CD4-positive, alpha-beta T cell treated with Interleukin-15 for 1 hour (primary cell): ENCODE results near the gene SH3BP5.

Experiments used
- DNase-seq: peaks from one replicate; pipeline ENCODE4 v3.0.0-alpha.2; 2020

Gene SH3BP5

DNA sequence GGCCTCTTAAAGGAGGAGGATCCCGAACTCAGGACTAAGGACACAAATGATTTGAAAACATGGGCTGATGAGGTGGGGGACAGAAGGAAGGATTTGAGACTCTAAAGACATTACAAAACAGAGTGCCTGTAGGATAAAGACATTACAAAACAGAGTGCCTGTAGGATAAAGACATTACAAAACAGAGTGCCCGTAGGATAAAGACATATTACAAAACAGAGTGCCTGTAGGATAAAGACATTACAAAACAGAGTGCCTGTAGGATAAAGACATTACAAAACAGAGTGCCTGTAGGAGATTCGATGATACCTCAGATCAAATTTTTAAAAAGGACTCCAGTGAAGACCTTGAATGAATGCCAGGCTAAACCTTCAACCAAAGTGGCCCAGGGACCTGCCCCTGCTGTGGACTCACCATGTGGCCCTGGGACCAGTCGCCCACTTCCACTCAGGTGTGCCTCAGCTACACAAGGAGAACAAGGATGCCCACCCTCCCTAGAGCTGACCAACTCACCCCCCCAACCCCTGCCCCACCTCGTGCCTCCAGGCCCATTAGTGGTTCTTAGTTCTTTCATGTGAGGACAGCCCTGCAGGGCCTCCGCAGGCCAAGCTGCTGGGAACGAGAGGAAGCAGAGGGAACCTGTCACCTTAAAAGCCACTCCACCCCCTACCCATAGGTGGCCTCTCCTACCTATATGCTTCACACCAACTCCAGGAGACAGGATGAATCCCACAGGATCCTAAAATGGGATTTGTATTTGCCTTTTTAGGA lies 59.8 kb downstream of the SH3BP5 start:
- DNase-seq, result no peak

DNA sequence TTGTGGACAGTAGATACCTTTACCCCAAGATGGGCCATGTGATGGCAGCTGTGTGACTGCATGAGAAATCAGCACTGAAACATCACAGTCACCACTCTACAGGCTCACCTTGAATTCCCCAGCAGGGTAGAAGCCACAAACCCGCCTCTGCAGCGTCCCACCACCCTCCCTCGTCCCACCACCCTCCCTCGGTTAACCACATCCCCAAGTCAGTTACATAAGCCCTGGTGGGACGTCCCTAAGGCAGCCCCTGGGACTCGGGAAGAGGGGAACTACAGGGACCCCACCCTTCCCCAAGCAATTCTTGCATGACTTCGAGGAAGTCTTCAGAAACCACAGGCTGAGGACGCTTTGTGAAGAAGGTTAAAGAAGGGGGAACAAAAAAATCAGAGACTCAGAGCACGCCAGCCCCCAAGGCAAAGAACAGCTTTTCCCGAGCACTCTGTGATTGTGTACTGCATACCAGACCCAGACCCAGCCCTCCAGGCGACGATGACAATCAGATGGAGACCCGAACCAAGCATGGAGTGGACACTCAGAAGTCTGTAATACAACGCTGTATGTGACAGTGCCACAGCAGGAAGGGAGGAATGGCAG lies 60.5 kb downstream of the SH3BP5 start:
- DNase-seq, result peak; percentile 94

DNA sequence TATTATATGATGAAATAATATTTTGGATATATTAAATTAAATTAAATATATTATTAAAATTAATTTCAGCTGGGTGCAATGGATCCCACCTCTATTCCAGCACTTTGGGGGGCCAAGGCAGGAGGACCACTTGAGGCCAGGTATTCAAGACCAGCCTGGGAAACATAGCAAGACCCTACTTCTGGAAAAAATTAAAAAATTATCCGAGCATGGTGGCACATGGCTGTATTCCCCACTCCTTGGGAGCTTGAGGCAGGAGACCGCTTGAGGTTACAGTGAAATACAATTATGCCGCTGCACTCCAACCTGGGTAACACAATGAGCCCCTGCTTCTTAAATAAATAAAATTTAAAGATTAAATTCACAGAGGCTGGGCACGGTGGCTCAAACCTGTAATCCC lies 61.4 kb downstream of the SH3BP5 start:
- DNase-seq, result no peak

- DNase-seq, result peak; percentile 92
Observed at GRCh38 chr3:15269091-15269989, 63.0 kb downstream of the SH3BP5 start.

DNA sequence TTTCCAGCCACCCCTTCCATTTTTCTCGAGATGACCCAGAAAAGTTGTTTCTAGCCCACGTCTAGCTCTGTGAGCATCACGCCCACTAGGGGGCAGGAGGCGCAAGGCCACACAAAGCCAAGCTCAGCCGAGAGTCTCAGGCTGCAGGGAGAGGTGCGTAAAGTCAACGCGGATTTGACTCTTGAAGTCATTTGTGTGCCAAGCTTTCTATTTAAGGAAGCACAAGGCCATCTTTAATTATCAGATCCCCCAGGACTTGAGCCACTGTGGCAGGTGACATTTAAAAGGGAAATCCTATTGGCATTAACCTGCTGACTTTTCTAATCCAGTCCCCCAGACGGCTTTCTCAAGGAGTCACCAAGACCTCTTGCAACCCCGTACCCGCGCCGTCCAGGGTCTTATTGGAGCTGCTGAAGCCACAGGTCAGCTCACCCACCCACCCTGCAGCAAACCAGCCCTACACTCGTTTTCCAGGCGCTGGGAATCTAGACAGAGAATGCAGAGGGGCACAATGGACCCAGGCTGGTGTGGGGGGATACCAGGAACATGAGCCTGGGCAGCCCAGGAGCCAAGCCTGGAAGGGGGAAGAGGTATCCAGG lies 64.3 kb downstream of the SH3BP5 start:
- peak; percentile 84 for DNase-seq

- DNase-seq, result no peak
Observed at GRCh38 chr3:15267502-15267901, 64.9 kb downstream of the SH3BP5 start.

GRCh38 chr3:15266510-15267376 lies 65.6 kb downstream of the SH3BP5 start:
- no peak for DNase-seq

- no peak for DNase-seq
Observed at GRCh38 chr3:15265655-15266509, 66.5 kb downstream of the SH3BP5 start.

- no peak for DNase-seq
Observed at GRCh38 chr3:15264486-15264885, 67.9 kb downstream of the SH3BP5 start.

- no peak for DNase-seq
Observed at GRCh38 chr3:15263926-15264325, 68.5 kb downstream of the SH3BP5 start.

DNA sequence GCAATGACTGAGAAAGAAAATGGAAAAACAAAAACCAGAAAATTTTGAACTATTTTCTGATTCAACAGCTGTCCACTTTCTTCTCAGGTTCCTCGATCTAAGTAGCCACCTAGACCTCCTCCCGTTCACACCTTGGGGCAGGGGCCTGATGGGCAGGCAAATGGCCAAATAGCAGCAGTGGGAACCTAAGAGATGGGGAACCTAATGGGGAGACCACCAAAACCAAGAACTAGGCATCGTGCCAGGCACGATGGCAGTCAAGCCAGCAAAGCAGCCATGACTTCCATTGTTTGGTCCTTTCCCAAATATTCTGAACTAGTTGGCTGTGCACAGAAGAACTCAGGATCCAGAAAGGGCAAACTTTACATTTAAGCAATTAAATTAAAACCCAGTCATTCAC lies 69.3 kb downstream of the SH3BP5 start:
- no peak for DNase-seq

- no peak for DNase-seq
Observed at GRCh38 chr3:15262021-15262420, 70.4 kb downstream of the SH3BP5 start.

- no peak for DNase-seq
Observed at GRCh38 chr3:15261274-15261673, 71.1 kb downstream of the SH3BP5 start.

- DNase-seq, result no peak
Observed at GRCh38 chr3:15260531-15260930, 71.9 kb downstream of the SH3BP5 start.

GRCh38 chr3:15258720-15259119 lies 73.7 kb downstream of the SH3BP5 start:
- DNase-seq, result no peak

DNA sequence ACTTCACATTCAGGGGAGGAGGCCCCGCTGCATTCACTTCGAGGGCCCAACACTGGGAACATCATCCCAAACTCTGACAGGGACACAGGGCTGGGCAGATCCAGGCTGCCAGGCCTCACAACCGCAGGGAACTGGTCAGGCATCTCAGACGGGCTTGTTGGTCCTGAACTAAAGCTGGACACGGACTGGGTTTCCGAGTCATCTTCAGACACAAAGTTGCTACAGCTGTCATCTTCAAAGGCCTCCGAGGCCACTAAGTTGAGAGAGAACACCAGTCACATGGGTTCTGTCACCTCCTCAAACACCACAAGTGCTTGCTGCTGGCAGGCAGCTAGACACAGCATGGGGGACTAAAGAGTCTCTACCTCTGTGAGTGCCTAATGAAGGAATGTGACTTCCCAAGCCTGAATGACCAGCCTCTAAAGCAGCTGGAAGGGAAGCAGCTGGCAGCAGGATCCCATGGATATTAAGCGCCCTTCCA lies 75.5 kb downstream of the SH3BP5 start:
- DNase-seq, result no peak

- no peak for DNase-seq
Observed at GRCh38 chr3:15255215-15255614, 77.2 kb downstream of the SH3BP5 start.

DNA sequence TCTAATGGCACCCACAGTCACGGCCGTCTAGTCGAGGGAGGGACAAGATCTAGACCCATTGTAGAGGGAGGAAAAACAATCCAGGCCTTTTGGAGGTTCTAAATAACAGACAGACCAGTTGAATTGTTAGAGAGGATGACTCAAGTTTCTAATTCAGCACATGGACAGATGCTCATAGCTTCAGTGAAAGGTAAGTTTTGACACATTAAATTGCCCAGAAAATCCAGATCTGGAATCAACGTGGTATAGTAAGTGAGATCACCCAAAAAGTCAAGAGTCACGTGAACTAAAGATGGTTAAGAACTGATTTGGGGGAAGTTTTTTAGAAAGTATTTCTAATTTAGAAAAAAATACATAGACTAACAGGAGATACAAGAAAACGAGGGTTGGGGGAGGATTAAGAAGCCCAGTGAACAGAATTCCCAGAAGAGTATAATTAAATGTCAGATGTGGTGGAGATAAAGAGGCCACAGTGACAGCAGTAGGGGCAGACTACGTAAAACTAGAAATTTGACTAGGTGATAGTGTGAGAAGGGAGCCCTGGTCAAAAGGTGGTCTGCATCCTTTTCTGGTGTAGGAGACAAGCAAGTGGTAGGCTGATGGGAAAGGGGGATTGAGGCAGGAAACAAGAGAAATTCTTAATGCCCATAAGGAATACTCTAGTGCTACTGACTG lies 79.2 kb downstream of the SH3BP5 start:
- no peak for DNase-seq

- no peak for DNase-seq
Observed at GRCh38 chr3:15246186-15246585, 86.2 kb downstream of the SH3BP5 start.

GRCh38 chr3:15243822-15244482 lies 88.4 kb downstream of the SH3BP5 start:
- DNase-seq, result no peak
